ENCODE measurements around the gene UPK1B.

DNA sequence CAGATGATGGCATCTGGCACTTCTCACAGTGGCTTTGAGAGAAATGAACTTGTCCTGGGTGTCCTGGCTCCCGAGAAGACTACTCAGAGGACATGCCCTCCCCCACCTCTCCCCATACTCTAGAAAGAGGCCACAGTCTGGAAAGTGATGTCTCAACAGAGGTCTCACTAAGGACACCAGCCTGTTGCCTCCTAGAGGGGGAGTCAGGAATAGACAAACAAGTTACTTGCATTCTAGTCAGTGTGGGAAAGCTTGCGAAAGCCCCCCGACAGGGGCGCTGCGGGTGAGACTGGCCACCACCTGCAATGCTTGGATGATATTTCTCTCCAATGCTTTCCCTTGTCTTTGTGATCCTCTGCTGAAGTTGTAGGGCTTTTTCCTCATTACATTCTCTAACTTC is 50.1 kb downstream of the UPK1B start:
- TF ChIP-seq, protein P1, sequence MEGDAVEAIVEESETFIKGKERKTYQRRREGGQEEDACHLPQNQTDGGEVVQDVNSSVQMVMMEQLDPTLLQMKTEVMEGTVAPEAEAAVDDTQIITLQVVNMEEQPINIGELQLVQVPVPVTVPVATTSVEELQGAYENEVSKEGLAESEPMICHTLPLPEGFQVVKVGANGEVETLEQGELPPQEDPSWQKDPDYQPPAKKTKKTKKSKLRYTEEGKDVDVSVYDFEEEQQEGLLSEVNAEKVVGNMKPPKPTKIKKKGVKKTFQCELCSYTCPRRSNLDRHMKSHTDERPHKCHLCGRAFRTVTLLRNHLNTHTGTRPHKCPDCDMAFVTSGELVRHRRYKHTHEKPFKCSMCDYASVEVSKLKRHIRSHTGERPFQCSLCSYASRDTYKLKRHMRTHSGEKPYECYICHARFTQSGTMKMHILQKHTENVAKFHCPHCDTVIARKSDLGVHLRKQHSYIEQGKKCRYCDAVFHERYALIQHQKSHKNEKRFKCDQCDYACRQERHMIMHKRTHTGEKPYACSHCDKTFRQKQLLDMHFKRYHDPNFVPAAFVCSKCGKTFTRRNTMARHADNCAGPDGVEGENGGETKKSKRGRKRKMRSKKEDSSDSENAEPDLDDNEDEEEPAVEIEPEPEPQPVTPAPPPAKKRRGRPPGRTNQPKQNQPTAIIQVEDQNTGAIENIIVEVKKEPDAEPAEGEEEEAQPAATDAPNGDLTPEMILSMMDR (IDR thresholded peaks at IDR 0.05): no peak
- no peak for TF ChIP-seq POLR2A (IDR thresholded peaks at IDR 0.05)
